Fibroblast of lung (primary cell): Measurements from ENCODE around the gene DUSP3.
A peak's percentile ranks its signal among the peaks of the same experiment; 100 is the strongest.

Experiments
- CTCF ChIP-seq, 2 donors: IDR thresholded peaks in 1 of 2; conservative IDR thresholded peaks in 1 of 2; 1 replicate in 1 of 2; 2 replicates in 1 of 2; pipeline ENCODE4 v1.5.1; 2011 to 2012; ENCODE audit warnings: low read length in 2 of 2, control low read depth in 1 of 2, inconsistent platforms in 1 of 2, low read depth in 1 of 2, mild to moderate bottlenecking in 1 of 2
- EZH2 ChIP-seq: IDR thresholded peaks from 2 replicates; pipeline ENCODE4 v1.5.1; 2012; ENCODE audit warnings: low read length, control low read depth, mild to moderate bottlenecking; ENCODE audit errors: missing control alignments

GRCh38 chr17:43755389-43755875, 23.3 kb downstream of the DUSP3 start:
- TF ChIP-seq CTCF (conservative IDR thresholded peaks at IDR 0.05 in 1 of 2, IDR thresholded peaks at IDR 0.05 in 1 of 2; ENCODE audit: low read depth in 1 of 2, low read length in 2 of 2) (no peak), EZH2 (peak; percentile 62)
